ENCODE results near the gene GHRL. TPM values are rescaled to one million over a fixed set of nuclear protein-coding genes. Genes with fewer than 3 reads are reported as not detected.

GHRL gene, protein sequence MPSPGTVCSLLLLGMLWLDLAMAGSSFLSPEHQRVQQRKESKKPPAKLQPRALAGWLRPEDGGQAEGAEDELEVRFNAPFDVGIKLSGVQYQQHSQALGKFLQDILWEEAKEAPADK
- 31.8 and 45.8 TPM in 2 replicates for total RNA-seq
- long read RNA-seq, transcript GHRL-214 (4 exons, 656 nt): major isoform, 5 of 12 reads
- long read RNA-seq, partial matches to known transcripts: 7 of 12 reads
- long read RNA-seq, other reads (novel, unspliced or antisense): 0 of 12 reads

DNA sequence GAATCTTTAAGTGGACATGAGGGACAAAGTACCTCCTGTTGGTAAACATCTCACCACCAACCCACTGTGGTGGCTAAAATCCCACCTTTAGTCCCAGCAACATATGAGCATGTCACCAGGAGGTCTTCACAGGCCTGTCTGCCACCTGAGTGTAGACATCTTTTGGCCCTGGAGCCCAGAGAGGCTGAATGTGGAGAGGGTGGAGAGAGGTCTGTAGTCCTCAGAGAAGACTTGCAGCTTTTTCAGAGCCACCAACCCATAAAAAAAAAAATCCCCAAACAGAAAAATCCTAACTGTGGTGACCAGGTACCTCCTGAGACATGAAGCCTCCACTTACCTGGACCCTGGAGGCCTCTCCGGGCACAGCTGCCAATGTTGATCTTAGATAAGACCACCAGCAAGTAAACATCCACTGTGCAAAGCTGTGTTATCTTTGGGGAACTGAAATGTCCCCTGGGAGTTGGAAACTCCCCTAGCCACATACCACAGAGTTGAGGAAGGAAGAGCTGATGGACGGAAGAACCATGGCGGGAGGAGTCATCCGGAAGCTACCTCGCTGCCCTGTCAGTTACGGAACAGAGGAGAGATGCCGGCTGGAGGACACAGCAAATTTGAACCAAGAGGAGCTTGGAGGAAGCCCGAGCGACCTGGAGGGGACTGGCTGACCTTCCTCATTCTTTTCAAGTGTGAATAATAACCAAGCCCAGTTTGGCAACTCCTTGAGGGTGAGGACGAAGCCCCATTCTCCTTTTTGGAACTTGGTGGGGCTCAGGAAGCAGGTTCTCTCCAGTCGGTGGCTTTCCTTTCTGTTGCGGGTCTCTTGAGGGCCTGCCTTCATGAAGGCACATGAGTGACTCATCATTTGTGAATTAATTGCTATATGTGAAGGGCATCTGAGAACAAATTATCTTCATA is at the start of gene GHRL:
GHRL (minus strand) TSS at position 443 of the 915 bp plus-strand sequence. CDS start 2,767 bp downstream, outside the sequence.
- Mint-ChIP-seq H3K27ac (peak within 1 kb of the TSS; percentile 92), H3K9me3 (ENCODE audit: low read depth) (no peaks in the 10 kb centered on the region), H3K4me3 (ENCODE audit: low read depth) (peak within 1 kb of the TSS; percentile 44), H3K27me3 (no peaks in the 10 kb centered on the region), H3K36me3 (ENCODE audit: insufficient read depth) (peaks cover 16% of the 10 kb centered on the region), H3K4me1 (ENCODE audit: low read depth) (peaks cover 27% of the 10 kb centered on the region)
- TF ChIP-seq, protein P1, sequence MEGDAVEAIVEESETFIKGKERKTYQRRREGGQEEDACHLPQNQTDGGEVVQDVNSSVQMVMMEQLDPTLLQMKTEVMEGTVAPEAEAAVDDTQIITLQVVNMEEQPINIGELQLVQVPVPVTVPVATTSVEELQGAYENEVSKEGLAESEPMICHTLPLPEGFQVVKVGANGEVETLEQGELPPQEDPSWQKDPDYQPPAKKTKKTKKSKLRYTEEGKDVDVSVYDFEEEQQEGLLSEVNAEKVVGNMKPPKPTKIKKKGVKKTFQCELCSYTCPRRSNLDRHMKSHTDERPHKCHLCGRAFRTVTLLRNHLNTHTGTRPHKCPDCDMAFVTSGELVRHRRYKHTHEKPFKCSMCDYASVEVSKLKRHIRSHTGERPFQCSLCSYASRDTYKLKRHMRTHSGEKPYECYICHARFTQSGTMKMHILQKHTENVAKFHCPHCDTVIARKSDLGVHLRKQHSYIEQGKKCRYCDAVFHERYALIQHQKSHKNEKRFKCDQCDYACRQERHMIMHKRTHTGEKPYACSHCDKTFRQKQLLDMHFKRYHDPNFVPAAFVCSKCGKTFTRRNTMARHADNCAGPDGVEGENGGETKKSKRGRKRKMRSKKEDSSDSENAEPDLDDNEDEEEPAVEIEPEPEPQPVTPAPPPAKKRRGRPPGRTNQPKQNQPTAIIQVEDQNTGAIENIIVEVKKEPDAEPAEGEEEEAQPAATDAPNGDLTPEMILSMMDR (IDR thresholded peaks at IDR 0.05; ENCODE audit: unreplicated experiment): no peak
- no peak for DNase-seq (ENCODE audit: low spot score, unreplicated experiment)

DNA sequence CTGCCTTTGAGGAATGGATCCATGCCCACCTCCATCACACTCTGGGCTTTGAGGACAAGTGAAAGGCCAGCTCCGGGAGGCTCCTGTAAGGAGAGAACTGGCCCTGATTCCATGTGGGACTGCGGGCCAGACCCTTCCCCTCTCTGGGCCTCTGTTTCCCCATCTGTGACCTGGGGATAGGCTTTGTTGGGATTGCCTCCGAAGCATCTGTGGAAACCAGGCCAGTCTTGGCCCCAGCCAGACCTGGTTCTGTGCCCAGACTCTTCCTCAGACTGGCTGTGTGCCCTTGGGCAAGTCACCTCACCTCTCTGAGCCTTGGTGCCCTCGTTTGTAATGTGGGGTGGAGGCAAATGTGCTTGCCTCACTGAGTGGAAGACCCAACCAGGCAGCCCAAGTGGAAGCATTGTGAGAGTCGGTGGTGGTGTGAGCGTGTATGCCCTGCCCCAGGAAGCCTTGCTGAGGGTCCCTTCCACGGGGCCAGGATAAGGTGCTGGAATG is 49.2 kb upstream of the GHRL start:
- Mint-ChIP-seq H3K4me3 (ENCODE audit: low read depth) (no peak overlapping the region), H3K27me3 (peaks cover 16% of the 10 kb centered on the region), H3K9me3 (ENCODE audit: low read depth) (no peaks in the 10 kb centered on the region), H3K36me3 (ENCODE audit: insufficient read depth) (no peaks in the 10 kb centered on the region), H3K27ac (no peak overlapping the region), H3K4me1 (ENCODE audit: low read depth) (peaks cover 11% of the 10 kb centered on the region)
- TF ChIP-seq, protein P1 (IDR thresholded peaks at IDR 0.05; ENCODE audit: unreplicated experiment): no peak
- no peak for DNase-seq (ENCODE audit: low spot score, unreplicated experiment)

DNA sequence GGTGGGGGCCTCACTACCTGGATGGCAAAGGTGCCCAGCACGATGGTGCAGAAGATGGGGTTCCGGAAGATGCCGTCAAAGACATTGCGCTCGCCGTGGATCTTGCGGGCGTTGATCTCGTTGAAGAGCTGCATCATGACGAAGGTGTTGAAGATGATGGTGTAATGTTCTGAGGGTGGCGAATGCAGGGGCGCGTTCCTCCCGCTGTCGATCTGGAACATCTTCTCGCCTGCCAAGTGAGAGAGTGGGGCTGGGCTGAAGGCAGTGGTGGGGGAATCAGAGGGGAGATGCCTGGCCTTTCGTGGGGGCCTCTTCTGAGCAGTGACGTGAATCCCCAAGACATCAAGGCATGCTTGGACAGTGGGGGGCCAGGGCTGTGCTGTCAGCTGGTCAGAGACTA is 47.7 kb upstream of the GHRL start:
- Mint-ChIP-seq H3K27ac (no peak overlapping the region), H3K27me3 (peaks cover 13% of the 10 kb centered on the region), H3K9me3 (ENCODE audit: low read depth) (no peaks in the 10 kb centered on the region), H3K36me3 (ENCODE audit: insufficient read depth) (no peaks in the 10 kb centered on the region), H3K4me3 (ENCODE audit: low read depth) (no peak overlapping the region), H3K4me1 (ENCODE audit: low read depth) (peaks cover 11% of the 10 kb centered on the region)
- TF ChIP-seq, protein P1 (IDR thresholded peaks at IDR 0.05; ENCODE audit: unreplicated experiment): no peak
- no peak for DNase-seq (ENCODE audit: low spot score, unreplicated experiment)

DNA sequence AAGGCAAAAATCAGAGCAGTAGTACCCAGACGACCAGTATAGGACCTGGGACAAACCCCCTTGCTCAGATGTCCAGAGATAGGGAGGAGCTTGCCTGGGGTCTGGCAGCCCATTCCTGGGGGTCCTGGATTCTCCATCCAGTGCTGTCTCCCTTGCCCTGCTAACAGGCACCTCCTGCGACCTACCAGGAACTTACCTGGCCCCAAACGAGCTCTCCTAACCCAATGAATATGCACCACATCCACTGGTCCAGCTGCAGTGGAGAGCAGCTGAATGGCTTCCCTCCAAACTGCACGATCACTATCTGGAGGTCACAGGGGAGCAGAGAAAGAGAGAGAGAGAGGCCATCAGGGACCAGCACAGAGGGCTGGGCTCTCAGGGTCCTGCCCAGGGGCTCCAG is 47.3 kb upstream of the GHRL start:
- TF ChIP-seq, protein P1 (IDR thresholded peaks at IDR 0.05; ENCODE audit: unreplicated experiment): no peak
- Mint-ChIP-seq H3K4me3 (ENCODE audit: low read depth) (no peak overlapping the region), H3K4me1 (ENCODE audit: low read depth) (peaks cover 11% of the 10 kb centered on the region), H3K27ac (no peak overlapping the region), H3K9me3 (ENCODE audit: low read depth) (no peaks in the 10 kb centered on the region), H3K36me3 (ENCODE audit: insufficient read depth) (no peaks in the 10 kb centered on the region), H3K27me3 (peaks cover 13% of the 10 kb centered on the region)
- DNase-seq (ENCODE audit: low spot score, unreplicated experiment): no peak

DNA sequence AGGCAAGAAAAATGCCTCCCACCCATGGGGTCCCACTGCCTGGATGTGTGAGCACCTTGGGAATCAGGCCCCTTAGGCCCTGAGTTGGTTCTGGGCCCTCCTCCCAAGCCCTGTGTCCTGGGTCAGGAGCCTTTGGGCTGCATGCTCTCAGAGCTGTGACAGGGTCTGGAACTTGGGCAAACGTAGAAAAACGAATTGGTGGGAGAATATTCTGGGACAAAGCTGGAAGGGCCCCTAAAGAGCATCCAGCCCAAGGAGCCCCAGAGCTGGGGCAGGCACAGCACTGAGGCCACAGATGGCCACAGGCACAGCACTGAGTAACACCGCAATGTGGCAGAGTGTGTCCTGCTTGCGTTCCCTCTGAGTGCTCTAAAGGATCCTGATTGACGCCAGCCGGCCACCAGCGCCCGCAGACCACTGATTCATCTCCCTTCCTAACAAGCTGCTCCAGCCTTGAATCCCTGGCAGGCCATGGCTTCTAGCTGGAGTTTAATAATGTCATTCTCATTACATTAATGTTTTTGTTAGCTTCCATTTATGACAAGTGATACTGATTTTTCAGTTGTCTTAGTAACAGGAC is 46.7 kb upstream of the GHRL start:
- no peaks in the 10 kb centered on the region for H3K9me3 Mint-ChIP-seq (ENCODE audit: low read depth)
- DNase-seq (ENCODE audit: low spot score, unreplicated experiment): no peak
- H3K36me3 Mint-ChIP-seq (ENCODE audit: insufficient read depth): no peaks in the 10 kb centered on the region
- H3K27me3 Mint-ChIP-seq: peaks cover 13% of the 10 kb centered on the region
- H3K4me3 Mint-ChIP-seq (ENCODE audit: low read depth): no peak overlapping the region
- TF ChIP-seq, protein P1 (IDR thresholded peaks at IDR 0.05; ENCODE audit: unreplicated experiment): no peak
- H3K27ac Mint-ChIP-seq: no peak overlapping the region
- H3K4me1 Mint-ChIP-seq (ENCODE audit: low read depth): peaks cover 11% of the 10 kb centered on the region

All from progenitor cell of endocrine pancreas (in vitro differentiated cells).